ENCODE data around the gene ANTKMT. TPM values are rescaled to one million over a fixed set of nuclear protein-coding genes. Genes with fewer than 3 reads are reported as not detected.
"Not testable (repeated sequence)": the region's sequence is repeated elsewhere in the genome, so short reads cannot be mapped to it uniquely, and the experiment has no call there.

The ANTKMT gene
- total RNA-seq, 6 experiments from 2014 or later = 19.7 to 56.0 (median 28.2) TPM

DNA sequence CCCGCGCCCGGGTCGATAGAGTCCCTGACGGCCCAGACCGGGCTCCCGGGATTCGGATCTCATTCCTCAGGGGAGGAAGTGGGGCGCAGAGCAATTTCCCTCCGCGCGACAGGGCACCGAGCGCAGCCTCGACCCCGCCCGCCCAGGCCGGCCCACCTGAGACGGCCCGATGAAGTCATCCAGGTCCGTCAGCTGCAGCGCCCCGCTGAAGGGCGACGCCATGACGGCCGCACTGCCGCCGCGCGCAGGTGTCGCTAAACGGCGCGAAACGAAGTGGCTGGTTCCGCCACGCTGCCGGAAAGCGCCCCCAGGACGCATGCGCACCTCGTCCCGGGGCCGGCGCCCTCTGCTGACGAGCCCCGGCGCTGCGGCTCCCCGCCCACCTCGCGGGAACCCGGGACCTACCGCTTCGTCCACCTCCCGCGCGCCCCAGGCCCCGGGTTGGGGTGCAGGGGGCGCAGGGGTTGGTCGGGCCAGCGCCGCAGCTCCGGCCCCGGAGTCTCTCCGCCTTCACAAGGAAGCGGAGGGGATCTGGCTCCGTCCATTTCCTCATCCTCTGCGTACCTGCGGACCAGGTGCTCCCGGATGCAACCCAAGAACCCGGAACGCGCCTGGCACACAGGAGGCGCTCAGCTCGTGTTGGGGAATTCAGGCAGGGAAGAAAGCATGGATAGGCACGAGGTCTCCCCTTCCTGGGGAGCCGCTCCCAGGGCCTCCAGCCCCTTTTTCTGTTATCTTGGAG is 20.0 kb downstream of the ANTKMT start, which contains the start of gene CIAO3:
TSS of gene CIAO3 (minus strand) at position 234 of the 742 bp plus-strand sequence. CDS start at position 222, 12 bp downstream.
- WGBS (ENCODE audit: insufficient coverage, low coverage, low lambda C conversion rate, missing lambda C conversion rate) = 0% methylated on average over 2 of the region's 79 CpGs
- H3K27ac ChIP-seq = peak within 1 kb of the TSS; percentile 15 to 67 (median 59)
- no peaks in the 10 kb centered on the region for H3K9me3 ChIP-seq
- ATAC-seq = peak; percentile 90 to 97 (median 94)
- no peaks in the 10 kb centered on the region for H3K27me3 ChIP-seq
- intact Hi-C loops (cut with DNase I) = no loop called here
- H3K36me3 ChIP-seq = peaks cover 0 to 15% (median 3%) of the 10 kb centered on the region in 4 donors
- peak; percentile 68 for TF ChIP-seq POLR2A (IDR thresholded peaks at IDR 0.05)
- TF ChIP-seq, protein P1, sequence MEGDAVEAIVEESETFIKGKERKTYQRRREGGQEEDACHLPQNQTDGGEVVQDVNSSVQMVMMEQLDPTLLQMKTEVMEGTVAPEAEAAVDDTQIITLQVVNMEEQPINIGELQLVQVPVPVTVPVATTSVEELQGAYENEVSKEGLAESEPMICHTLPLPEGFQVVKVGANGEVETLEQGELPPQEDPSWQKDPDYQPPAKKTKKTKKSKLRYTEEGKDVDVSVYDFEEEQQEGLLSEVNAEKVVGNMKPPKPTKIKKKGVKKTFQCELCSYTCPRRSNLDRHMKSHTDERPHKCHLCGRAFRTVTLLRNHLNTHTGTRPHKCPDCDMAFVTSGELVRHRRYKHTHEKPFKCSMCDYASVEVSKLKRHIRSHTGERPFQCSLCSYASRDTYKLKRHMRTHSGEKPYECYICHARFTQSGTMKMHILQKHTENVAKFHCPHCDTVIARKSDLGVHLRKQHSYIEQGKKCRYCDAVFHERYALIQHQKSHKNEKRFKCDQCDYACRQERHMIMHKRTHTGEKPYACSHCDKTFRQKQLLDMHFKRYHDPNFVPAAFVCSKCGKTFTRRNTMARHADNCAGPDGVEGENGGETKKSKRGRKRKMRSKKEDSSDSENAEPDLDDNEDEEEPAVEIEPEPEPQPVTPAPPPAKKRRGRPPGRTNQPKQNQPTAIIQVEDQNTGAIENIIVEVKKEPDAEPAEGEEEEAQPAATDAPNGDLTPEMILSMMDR (IDR thresholded peaks at IDR 0.05) = peak; percentile 93 to 96 (median 94)
- DNase-seq = peak; percentile 90 to 91 (median 90)
- H3K4me3 ChIP-seq = peak within 1 kb of the TSS; percentile 97 to 100 (median 98)
- H3K4me1 ChIP-seq = peaks cover 0 to 12% (median 5%) of the 10 kb centered on the region in 4 donors

DNA sequence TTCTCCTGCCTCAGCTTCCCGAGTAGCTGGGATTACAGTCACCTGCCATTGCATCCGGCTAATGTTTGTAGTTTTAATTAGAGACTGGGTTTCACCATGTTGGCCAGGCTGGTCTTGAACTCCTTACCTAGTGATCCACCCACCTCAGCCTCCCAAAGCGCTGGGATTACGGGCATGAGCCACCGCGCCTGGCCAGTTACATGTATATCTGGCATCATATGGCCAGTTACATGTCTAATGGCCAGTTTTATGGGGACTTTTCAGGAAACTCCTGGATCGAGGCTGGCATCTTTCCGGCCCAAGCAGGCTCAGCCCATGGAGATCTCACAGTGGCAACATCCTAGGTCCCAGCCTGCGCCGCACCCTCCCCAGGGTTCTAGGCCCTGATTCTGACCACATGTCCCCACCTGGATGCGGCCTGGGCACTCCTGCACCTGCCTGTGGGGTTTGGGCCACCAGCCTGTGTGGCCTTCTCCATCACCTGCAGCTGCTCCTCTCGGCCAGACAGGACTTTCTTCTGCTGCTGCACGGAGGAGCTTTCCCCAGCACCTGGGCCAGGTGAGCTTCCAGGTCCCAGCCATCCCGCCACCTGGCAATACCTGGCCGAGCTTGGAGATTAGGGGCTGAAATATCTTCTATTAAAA is 21.2 kb downstream of the ANTKMT start:
- Histone ChIP-seq H3K27ac (no peak overlapping the region), H3K9me3 (no peaks in the 10 kb centered on the region), H3K36me3 (peaks cover 0 to 4% (median 2%) of the 10 kb centered on the region in 4 donors), H3K27me3 (no peaks in the 10 kb centered on the region), H3K4me3 (no peak overlapping the region), H3K4me1 (peaks cover 0 to 12% (median 5%) of the 10 kb centered on the region in 4 donors)
- WGBS (ENCODE audit: insufficient coverage, low coverage, low lambda C conversion rate, missing lambda C conversion rate) = 88% methylated on average over 8 of the region's 15 CpGs
- DNase-seq (no peak), ATAC-seq (no peak)
- TF ChIP-seq, protein P1 (IDR thresholded peaks at IDR 0.05) = no peak
- no peak for TF ChIP-seq POLR2A (IDR thresholded peaks at IDR 0.05)
- intact Hi-C loops (cut with DNase I) = no loop called here

DNA sequence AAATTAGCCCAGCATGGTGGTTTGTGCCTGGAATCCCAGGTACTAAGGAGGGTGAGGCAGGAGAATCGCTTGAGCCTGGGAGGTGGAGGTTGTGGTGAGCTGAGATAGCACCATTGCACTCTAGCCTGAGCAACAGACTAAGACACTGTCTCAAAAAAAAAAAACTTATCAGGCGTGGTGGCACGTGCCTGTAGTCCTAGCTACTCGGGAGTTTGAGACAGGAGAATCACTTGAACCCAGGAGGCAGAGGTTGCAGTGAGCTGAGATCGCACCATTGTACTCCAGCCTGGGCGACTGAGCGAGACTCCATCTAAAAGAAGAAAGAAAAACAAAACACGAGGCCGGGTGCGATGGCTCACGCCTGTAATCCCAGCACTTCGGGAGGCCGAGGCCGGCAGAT is 21.9 kb downstream of the ANTKMT start:
- H3K27me3 ChIP-seq; H3K9me3 ChIP-seq; H3K27ac ChIP-seq; DNase-seq; intact Hi-C loops (cut with DNase I); H3K4me3 ChIP-seq; ATAC-seq; H3K36me3 ChIP-seq: not testable (repeated sequence)
- peaks cover 0 to 12% (median 5%) of the 10 kb centered on the region in 4 donors for H3K4me1 ChIP-seq
- 56% methylated on average over 10 of the region's 14 CpGs for WGBS (ENCODE audit: insufficient coverage, low coverage, low lambda C conversion rate, missing lambda C conversion rate)

DNA sequence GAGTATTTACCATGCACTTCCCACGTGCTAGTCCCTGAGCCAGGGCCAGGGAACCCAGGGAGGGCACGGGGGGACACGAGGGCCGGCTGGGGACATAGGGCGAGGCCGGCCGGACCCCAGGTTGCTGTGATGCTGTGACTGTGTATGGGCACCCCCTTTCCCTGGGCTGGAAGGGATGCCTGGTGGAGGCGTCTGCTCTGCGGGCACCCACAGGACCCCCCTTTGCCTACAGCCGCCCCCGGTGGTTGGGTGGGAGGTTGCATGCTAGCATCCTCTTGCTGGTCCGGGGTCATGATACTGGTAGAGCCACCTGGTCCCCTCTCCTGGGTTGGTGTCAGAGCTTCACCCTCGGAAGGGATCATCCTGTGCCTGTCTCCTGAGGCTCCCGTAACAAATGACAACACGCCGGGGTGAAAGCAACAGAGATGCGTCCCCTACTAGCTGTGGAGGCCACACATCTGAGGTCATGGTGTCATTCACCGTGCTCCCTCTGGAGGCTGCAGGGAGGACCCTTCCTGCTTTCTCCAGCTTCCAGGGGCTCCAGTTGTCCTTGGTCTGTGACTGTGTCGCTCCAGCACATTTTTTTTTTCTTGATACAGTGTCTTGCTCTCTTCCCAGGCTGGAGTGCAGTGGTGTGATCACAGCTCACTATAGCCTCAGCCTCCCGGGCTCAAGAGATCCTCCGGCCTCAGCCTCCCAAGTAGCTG is 23.0 kb downstream of the ANTKMT start:
- 70% methylated on average over 7 of the region's 21 CpGs for WGBS (ENCODE audit: insufficient coverage, low coverage, low lambda C conversion rate, missing lambda C conversion rate)
- no peaks in the 10 kb centered on the region for H3K27me3 ChIP-seq
- no peak overlapping the region for H3K27ac ChIP-seq
- DNase-seq = no peak
- no peak overlapping the region for H3K4me3 ChIP-seq
- intact Hi-C loops (cut with DNase I) = no loop called here
- H3K4me1 ChIP-seq = peaks cover 0 to 12% (median 5%) of the 10 kb centered on the region in 4 donors
- H3K9me3 ChIP-seq = no peaks in the 10 kb centered on the region
- H3K36me3 ChIP-seq = no peaks in the 10 kb centered on the region
- no peak for TF ChIP-seq POLR2A (IDR thresholded peaks at IDR 0.05)
- TF ChIP-seq, protein P1 (IDR thresholded peaks at IDR 0.05) = no peak
- ATAC-seq = no peak
